ENCODE measurements around the gene GCN1.

Gene GCN1

DNA sequence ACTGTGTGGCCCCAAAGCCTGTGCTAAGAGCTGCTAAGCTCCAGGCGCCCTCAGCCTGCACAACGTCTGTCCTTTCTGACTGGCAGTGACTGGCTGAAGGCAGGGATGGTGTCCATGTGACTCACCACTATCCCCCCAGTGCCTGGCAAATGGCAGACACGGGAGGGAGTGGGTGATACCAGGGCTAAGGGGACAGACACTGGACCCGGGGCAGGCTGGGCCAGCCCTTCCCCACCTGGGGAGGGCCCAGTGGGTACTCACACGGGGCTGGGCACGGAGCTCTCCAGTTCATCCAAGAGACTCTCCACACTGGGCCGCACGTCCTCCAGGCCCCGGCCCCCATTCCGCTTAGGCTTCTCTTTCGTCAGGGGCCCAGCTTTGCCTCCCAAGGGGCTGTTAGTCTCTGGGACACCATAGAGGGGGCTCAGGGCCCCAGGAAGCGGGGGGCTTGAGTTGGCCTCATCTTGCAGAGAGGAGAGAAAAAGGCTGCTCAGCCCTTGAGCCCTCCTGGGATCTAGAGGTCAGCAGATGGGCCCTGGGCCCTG, 27.8 kb upstream of the GCN1 start:
- CTCF ChIA-PET, result interaction anchor here (0.7 to 14.3 kb wide), 2 partner anchors 9 to 39 kb away, joined by 5 to 581 read pairs; partner anchors contain the start of gene PXN
- no peak overlapping the region for H3K4me3 ChIP-seq (ENCODE audit: low read depth, low read length)
- peaks cover 0 to 61% of the 10 kb centered on the region in 2 experiments; a peak in 2 of 3 replicates for H3K36me3 ChIP-seq (ENCODE audit: control insufficient read depth in 2 of 2, insufficient read depth in 1 of 2, low read length in 2 of 2)
- H3K9me3 ChIP-seq (ENCODE audit: control insufficient read depth, insufficient read depth, low read depth, low read length), result no peaks in the 10 kb centered on the region
- TF ChIP-seq, protein P1, sequence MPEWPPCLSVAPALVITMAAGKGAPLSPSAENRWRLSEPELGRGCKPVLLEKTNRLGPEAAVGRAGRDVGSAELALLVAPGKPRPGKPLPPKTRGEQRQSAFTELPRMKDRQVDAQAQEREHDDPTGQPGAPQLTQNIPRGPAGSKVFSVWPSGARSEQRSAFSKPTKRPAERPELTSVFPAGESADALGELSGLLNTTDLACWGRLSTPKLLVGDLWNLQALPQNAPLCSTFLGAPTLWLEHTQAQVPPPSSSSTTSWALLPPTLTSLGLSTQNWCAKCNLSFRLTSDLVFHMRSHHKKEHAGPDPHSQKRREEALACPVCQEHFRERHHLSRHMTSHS (tag by site-specific recombination; IDR thresholded peaks at IDR 0.05), result no peak
- TF ChIP-seq ZNF184 (tag by site-specific recombination; IDR thresholded peaks at IDR 0.05), result no peak
- H3K4me1 ChIP-seq (ENCODE audit: control insufficient read depth, insufficient read depth, low read length), result peaks cover 6% of the 10 kb centered on the region
- POLR2A ChIA-PET, result interaction anchor here (0.6 to 1.4 kb wide), 3 partner anchors 19 to 69 kb away, joined by 3 to 7 read pairs (median 5); partner anchors contain the start of genes RNU4-2 and RPLP0
- no peak overlapping the region for H3K27ac ChIP-seq (ENCODE audit: extremely low read depth, low read depth, low read length)

DNA sequence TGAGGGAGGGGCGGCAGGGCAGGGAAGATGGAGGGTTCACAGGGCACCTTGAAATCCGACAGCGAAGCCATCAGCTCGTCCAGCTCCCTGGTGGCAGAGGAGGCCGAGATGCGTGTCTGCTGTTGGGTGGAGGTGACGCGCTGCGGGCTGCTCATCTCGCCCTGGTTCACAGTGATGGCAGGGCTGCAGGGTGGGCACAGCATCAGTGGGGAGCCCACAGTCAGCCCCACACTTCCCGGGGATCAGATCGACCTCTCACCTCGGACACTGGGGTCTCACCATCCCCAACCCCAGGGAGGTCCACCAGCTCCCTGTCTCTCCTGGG, 27.0 kb upstream of the GCN1 start:
- peaks cover 0 to 58% of the 10 kb centered on the region in 2 experiments; a peak in 2 of 3 replicates for H3K36me3 ChIP-seq (ENCODE audit: control insufficient read depth in 2 of 2, insufficient read depth in 1 of 2, low read length in 2 of 2)
- H3K27ac ChIP-seq (ENCODE audit: extremely low read depth, low read depth, low read length), result no peak overlapping the region
- TF ChIP-seq, protein P2, sequence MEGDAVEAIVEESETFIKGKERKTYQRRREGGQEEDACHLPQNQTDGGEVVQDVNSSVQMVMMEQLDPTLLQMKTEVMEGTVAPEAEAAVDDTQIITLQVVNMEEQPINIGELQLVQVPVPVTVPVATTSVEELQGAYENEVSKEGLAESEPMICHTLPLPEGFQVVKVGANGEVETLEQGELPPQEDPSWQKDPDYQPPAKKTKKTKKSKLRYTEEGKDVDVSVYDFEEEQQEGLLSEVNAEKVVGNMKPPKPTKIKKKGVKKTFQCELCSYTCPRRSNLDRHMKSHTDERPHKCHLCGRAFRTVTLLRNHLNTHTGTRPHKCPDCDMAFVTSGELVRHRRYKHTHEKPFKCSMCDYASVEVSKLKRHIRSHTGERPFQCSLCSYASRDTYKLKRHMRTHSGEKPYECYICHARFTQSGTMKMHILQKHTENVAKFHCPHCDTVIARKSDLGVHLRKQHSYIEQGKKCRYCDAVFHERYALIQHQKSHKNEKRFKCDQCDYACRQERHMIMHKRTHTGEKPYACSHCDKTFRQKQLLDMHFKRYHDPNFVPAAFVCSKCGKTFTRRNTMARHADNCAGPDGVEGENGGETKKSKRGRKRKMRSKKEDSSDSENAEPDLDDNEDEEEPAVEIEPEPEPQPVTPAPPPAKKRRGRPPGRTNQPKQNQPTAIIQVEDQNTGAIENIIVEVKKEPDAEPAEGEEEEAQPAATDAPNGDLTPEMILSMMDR (tag by site-specific recombination; IDR thresholded peaks at IDR 0.05), result no peak
- TF ChIP-seq, protein P3, sequence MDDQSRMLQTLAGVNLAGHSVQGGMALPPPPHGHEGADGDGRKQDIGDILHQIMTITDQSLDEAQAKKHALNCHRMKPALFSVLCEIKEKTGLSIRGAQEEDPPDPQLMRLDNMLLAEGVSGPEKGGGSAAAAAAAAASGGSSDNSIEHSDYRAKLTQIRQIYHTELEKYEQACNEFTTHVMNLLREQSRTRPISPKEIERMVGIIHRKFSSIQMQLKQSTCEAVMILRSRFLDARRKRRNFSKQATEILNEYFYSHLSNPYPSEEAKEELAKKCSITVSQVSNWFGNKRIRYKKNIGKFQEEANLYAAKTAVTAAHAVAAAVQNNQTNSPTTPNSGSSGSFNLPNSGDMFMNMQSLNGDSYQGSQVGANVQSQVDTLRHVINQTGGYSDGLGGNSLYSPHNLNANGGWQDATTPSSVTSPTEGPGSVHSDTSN (CRISPR knock-in tag; IDR thresholded peaks at IDR 0.05), result no peak
- TF ChIP-seq ZNF48 (tag by site-specific recombination; IDR thresholded peaks at IDR 0.05) (no peak), ZNF292 (tag by site-specific recombination; IDR thresholded peaks at IDR 0.05; ENCODE audit: borderline replicate concordance, low read depth) (no peak), ZNF426 (tag by site-specific recombination; IDR thresholded peaks at IDR 0.05) (no peak), ZNF248 (tag by site-specific recombination; IDR thresholded peaks at IDR 0.05) (no peak), ZNF473 (tag by site-specific recombination; IDR thresholded peaks at IDR 0.05) (no peak), ZXDB (tag by site-specific recombination; IDR thresholded peaks at IDR 0.05) (no peak), ZNF23 (tag by site-specific recombination; IDR thresholded peaks at IDR 0.05; ENCODE audit: borderline replicate concordance) (no peak), ZNF529 (tag by site-specific recombination; IDR thresholded peaks at IDR 0.05; ENCODE audit: insufficient replicate concordance) (no peak), ZNF626 (tag by site-specific recombination; IDR thresholded peaks at IDR 0.05) (no peak)
- TF ChIP-seq, protein P4, sequence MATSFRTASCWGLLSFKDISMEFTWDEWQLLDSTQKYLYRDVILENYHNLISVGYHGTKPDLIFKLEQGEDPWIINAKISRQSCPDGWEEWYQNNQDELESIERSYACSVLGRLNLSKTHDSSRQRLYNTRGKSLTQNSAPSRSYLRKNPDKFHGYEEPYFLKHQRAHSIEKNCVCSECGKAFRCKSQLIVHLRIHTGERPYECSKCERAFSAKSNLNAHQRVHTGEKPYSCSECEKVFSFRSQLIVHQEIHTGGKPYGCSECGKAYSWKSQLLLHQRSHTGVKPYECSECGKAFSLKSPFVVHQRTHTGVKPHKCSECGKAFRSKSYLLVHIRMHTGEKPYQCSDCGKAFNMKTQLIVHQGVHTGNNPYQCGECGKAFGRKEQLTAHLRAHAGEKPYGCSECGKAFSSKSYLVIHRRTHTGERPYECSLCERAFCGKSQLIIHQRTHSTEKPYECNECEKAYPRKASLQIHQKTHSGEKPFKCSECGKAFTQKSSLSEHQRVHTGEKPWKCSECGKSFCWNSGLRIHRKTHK (tag by site-specific recombination; IDR thresholded peaks at IDR 0.05), result no peak
- TF ChIP-seq, protein P5, sequence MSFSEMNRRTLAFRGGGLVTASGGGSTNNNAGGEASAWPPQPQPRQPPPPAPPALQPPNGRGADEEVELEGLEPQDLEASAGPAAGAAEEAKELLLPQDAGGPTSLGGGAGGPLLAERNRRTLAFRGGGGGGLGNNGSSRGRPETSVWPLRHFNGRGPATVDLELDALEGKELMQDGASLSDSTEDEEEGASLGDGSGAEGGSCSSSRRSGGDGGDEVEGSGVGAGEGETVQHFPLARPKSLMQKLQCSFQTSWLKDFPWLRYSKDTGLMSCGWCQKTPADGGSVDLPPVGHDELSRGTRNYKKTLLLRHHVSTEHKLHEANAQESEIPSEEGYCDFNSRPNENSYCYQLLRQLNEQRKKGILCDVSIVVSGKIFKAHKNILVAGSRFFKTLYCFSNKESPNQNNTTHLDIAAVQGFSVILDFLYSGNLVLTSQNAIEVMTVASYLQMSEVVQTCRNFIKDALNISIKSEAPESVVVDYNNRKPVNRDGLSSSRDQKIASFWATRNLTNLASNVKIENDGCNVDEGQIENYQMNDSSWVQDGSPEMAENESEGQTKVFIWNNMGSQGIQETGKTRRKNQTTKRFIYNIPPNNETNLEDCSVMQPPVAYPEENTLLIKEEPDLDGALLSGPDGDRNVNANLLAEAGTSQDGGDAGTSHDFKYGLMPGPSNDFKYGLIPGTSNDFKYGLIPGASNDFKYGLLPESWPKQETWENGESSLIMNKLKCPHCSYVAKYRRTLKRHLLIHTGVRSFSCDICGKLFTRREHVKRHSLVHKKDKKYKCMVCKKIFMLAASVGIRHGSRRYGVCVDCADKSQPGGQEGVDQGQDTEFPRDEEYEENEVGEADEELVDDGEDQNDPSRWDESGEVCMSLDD (tag by site-specific recombination; IDR thresholded peaks at IDR 0.05), result no peak
- H3K9me3 ChIP-seq (ENCODE audit: control insufficient read depth, insufficient read depth, low read depth, low read length), result no peaks in the 10 kb centered on the region
- ChIA-PET POLR2A (interaction anchor here (1.2 to 1.4 kb wide), 3 partner anchors 18 to 70 kb away, joined by 4 to 7 read pairs (median 5); partner anchors contain the start of genes RNU4-2 and RPLP0), CTCF (interaction anchor here (0.7 to 14.3 kb wide), 2 partner anchors 10 to 40 kb away, joined by 5 to 581 read pairs; partner anchors contain the start of gene PXN)
- H3K4me3 ChIP-seq (ENCODE audit: low read depth, low read length), result no peak overlapping the region
- peaks cover 6% of the 10 kb centered on the region for H3K4me1 ChIP-seq (ENCODE audit: control insufficient read depth, insufficient read depth, low read length)
